Cardiac muscle cell (in vitro differentiated cells and primary cell): ENCODE results near the gene EPB41. TPM values are rescaled to one million over a fixed set of nuclear protein-coding genes. Genes with fewer than 3 reads are reported as not detected.
A peak's percentile ranks its signal among the peaks of the same experiment; 100 is the strongest.

ENCODE experiments used
- DNase-seq, 2 donors: peaks; one replicate each; pipeline versions ENCODE4 v3.0.0 to v3.0.0-alpha.2; 2010 to 2017; ENCODE audit warnings: low read depth in 1 of 2, low spot score in 1 of 2
- H3K27ac ChIP-seq: fragments of 200-600 bp; sonication (generic); 2 replicates; pipeline ENCODE4 v1.5.1; 2016
- H3K27me3 ChIP-seq: fragments of 200-600 bp; sonication (generic); 2 replicates; pipeline ENCODE4 v1.6.0; 2016; ENCODE audit warnings: control low read depth
- H3K36me3 ChIP-seq: fragments of 200-600 bp; sonication (generic); 2 replicates; pipeline ENCODE4 v1.5.1; 2016; ENCODE audit warnings: control low read depth
- H3K4me1 ChIP-seq: fragments of 200-600 bp; sonication (generic); 2 replicates; pipeline ENCODE4 v1.8.1; 2017; ENCODE audit warnings: low read depth, mild to moderate bottlenecking, mixed run types
- H3K4me3 ChIP-seq: fragments of 200-600 bp; sonication (generic); 2 replicates; pipeline ENCODE4 v1.5.1; 2016; ENCODE audit warnings: mild to moderate bottlenecking
- H3K9me3 ChIP-seq: fragments of 200-600 bp; sonication (generic); 2 replicates; pipeline ENCODE4 v1.5.1; 2017; ENCODE audit warnings: low read depth, mild to moderate bottlenecking, control low read depth
- polyA plus RNA-seq: library from polyadenylated mRNA; unstranded; fragments of >200 nt; fragmentation: Nextera tagmentation; extraction: Ambion mirVana; gene quantifications from 2 replicates; pipeline ENCODE4 v1.2.1, GENCODE V29; 2016
- total RNA-seq: library from RNA; depleted of rRNA; stranded (reverse); fragments of >200 nt; gene quantifications from 2 replicates; pipeline ENCODE4 v1.2.3, GENCODE V29; 2016
- TF ChIP-seq, protein P1 (sequence below): IDR thresholded peaks from 2 replicates; pipeline ENCODE4 v1.5.1; 2012; ENCODE audit warnings: low read depth, mild to moderate bottlenecking, low read length

Gene EPB41
- total and polyA plus RNA-seq, 2 experiments from 2014 or later: 15.4 to 50.5 TPM

DNA sequence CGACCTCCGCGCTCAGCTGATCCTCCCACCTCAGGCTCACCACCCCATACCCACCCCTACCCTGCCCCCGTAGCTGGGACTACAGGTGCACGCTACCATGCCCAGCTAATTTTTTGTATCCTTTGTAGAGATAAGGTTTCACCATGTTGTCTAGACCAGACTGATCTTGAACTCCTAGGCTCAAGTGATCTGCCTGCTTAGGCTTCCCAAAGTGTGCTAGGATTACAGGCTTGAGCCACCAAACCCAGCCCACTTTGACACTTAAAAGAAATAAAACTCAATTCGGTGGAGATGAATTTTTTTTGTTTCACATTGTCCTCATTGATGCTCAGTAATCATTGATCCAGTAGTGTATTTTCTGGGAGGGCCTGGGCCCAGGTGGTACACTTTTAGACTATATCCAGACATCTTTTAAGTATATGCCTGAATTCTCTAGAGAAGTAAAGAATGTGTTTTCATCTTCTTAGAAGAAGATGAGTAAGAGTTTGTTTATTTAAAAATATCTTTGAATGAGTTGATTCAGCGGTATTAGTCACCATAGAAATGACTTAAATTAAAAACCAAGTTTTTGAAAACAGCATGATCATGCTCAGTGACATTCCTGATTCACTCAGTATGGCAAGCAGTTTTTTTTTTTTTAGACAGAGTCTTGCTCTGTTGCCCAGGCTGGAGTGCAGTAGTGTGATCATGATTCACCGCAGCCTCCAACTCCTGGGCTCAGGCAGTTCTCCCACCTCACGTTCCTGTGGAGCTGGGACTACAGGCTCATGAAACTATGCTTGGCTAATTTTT lies 57.8 kb downstream of the EPB41 start:
- peaks cover 12% of the 10 kb centered on the region for H3K4me1 ChIP-seq
- H3K9me3 ChIP-seq: no peaks in the 10 kb centered on the region
- no peak overlapping the region for H3K27ac ChIP-seq
- TF ChIP-seq, protein P1, sequence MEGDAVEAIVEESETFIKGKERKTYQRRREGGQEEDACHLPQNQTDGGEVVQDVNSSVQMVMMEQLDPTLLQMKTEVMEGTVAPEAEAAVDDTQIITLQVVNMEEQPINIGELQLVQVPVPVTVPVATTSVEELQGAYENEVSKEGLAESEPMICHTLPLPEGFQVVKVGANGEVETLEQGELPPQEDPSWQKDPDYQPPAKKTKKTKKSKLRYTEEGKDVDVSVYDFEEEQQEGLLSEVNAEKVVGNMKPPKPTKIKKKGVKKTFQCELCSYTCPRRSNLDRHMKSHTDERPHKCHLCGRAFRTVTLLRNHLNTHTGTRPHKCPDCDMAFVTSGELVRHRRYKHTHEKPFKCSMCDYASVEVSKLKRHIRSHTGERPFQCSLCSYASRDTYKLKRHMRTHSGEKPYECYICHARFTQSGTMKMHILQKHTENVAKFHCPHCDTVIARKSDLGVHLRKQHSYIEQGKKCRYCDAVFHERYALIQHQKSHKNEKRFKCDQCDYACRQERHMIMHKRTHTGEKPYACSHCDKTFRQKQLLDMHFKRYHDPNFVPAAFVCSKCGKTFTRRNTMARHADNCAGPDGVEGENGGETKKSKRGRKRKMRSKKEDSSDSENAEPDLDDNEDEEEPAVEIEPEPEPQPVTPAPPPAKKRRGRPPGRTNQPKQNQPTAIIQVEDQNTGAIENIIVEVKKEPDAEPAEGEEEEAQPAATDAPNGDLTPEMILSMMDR: no peak
- peak in 1 of 2 donors; percentile 68 for DNase-seq
- no peaks in the 10 kb centered on the region for H3K36me3 ChIP-seq
- H3K27me3 ChIP-seq: no peaks in the 10 kb centered on the region
- H3K4me3 ChIP-seq: no peak overlapping the region

DNA sequence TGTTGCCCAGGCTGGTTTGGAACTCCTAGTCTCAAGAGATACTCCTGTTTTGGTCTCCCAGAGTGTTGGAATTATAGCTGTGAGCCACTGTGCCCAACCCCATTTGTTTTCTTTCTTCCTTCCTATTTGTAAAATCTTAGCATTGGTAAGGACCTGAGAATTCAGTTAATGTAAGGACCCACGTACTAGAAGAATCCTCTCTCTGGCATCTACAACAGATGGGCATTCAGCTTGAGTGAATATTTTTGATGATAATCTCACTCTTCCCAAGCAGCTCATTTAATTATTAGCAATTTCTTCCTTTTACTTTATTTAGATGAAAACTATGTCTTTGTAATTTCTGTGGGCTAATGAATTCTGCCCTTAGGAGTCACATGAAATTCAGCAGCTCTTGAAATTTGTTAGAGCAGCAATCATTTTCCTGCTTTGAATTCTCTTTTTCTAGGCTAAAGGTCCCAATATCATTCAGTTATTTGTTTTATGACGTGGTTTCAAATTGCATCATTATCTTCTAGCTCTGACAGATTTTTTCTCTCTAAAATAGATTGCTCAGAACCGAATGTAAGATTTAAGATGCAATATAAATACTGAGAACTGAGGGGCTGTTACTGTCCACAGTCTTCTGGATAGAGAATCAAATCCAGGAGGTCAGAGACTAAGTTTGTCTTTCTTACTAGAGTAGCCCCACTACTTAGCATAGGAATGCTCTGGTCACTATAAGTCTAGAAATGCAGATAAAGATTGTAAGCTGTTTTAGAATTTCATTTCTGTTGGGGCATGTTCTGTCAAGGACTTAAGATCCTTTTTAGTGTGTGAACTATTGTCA lies 59.4 kb downstream of the EPB41 start:
- no peak overlapping the region for H3K27ac ChIP-seq
- TF ChIP-seq, protein P1: no peak
- peak in 1 of 2 donors; percentile 61 for DNase-seq

DNA sequence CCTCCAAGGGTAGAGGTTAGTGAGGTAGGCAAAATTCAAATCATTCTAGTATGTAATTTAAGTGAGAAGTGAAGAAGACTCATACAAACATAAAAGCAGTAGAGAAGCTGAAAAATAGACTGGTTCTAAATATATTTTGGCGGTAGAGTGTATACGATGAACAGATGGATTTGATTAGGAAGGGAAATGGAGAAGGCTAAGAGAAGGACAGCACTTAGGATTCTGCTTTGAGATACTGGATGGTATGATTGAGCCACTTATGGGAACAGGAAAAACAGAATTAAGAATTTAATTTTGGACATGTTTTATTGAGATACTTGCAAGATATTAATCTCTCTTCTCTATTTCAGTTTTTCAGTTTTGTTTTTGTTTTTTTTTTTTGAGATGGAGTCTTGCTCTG lies 60.1 kb downstream of the EPB41 start:
- H3K9me3 ChIP-seq: no peaks in the 10 kb centered on the region
- DNase-seq: no peak
- H3K4me3 ChIP-seq: no peak overlapping the region
- TF ChIP-seq, protein P1: no peak
- no peaks in the 10 kb centered on the region for H3K27me3 ChIP-seq
- H3K36me3 ChIP-seq: no peaks in the 10 kb centered on the region
- H3K4me1 ChIP-seq: peaks cover 12% of the 10 kb centered on the region
- H3K27ac ChIP-seq: no peak overlapping the region

More for the DNA sequence above, 59.4 kb downstream of the EPB41 start:
- Histone ChIP-seq H3K9me3 (no peaks in the 10 kb centered on the region), H3K36me3 (no peaks in the 10 kb centered on the region), H3K4me3 (no peak overlapping the region), H3K27me3 (no peaks in the 10 kb centered on the region), H3K4me1 (peaks cover 12% of the 10 kb centered on the region)

DNA sequence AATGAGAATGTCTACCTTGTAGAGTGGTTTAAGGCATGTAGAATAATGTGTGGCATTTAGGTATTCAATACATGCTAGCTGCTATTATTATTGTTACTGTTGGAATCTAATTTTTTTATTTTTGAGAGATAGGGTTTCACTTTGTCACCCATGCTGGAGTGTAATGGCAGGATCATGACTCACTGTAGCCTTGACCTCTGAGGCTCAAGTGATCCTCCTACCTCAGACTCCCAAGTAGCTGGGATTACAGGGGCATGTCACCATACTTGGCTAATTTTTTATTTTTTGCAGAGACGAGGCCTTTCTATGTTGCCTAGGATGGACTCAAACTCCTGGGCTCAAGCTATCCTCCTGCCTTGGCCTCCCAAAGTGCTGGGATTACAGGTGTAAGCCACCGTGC lies 61.9 kb downstream of the EPB41 start:
- TF ChIP-seq, protein P1: no peak
- H3K27ac ChIP-seq: no peak overlapping the region
- no peaks in the 10 kb centered on the region for H3K9me3 ChIP-seq
- peaks cover 12% of the 10 kb centered on the region for H3K4me1 ChIP-seq
- DNase-seq: no peak
- H3K36me3 ChIP-seq: no peaks in the 10 kb centered on the region
- H3K4me3 ChIP-seq: no peak overlapping the region
- H3K27me3 ChIP-seq: no peaks in the 10 kb centered on the region

DNA sequence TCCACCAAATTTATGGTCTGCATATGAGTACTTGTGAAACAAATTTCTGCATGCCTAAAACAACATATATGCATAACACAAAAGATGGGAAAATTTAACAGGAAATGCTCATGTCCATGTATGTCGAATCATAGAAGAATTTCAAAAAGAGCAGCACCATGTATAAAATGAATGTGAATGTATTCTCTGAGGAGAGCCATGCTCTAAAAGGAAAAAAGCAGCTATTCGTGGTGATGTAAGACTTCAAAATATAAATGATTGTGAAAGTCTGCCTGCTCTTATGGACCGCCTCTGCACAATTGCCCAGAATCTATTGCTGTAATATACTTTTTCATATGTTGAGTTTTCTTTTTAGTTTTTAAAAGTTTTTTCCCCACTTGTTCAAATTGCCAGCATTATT lies 66.8 kb downstream of the EPB41 start:
- Histone ChIP-seq H3K27ac (no peak overlapping the region), H3K4me3 (no peak overlapping the region), H3K9me3 (no peaks in the 10 kb centered on the region), H3K4me1 (peaks cover 22% of the 10 kb centered on the region), H3K36me3 (no peaks in the 10 kb centered on the region), H3K27me3 (no peaks in the 10 kb centered on the region)
- DNase-seq: no peak
- TF ChIP-seq, protein P1: no peak
